Gastrocnemius medialis (tissue), 4 donors: ENCODE measurements around the gene CALN1.

Experiments
- CTCF ChIP-seq, 5 experiments: fragments of 450-650 bp in 3 of 5; fragments of 200-600 bp in 2 of 5; sonication (generic) in 2 of 5; IDR thresholded peaks in 4 of 5; conservative IDR thresholded peaks in 1 of 5; 1 replicate in 4 of 5; 2 replicates in 1 of 5; pipeline ENCODE4 v1.5.1; 2016 to 2019; ENCODE audit warnings: antibody characterized with exemption in 5 of 5, mild to moderate bottlenecking in 3 of 5, moderate library complexity in 3 of 5
- POLR2A ChIP-seq, 2 donors: fragments of 450-650 bp; IDR thresholded peaks; one replicate each; pipeline ENCODE4 v1.6.1; 2017; ENCODE audit warnings: antibody characterized with exemption in 2 of 2, mild to moderate bottlenecking in 2 of 2, moderate library complexity in 2 of 2

- no peak for TF ChIP-seq CTCF (IDR thresholded peaks at IDR 0.05 in 4 of 5, conservative IDR thresholded peaks at IDR 0.05 in 1 of 5)
- no peak for TF ChIP-seq POLR2A (IDR thresholded peaks at IDR 0.05)
Measured at GRCh38 chr7:72190919-72191318, 221.2 kb downstream of the CALN1 start.
